NB4 (cell line): Measurements from ENCODE around the gene USP48.

ENCODE experiments used
- DNase-seq: peaks from one replicate; pipeline ENCODE4 v3.0.0; 2010; ENCODE audit warnings: low read depth
- H3K4me3 ChIP-seq: one replicate; pipeline ENCODE4 v1.5.1; 2011; ENCODE audit warnings: mild to moderate bottlenecking, low read depth, low read length, moderate library complexity
- CTCF ChIP-seq: IDR thresholded peaks from one replicate; pipeline ENCODE4 v1.5.1; 2012; ENCODE audit warnings: low read depth, low read length
- MYC ChIP-seq: IDR thresholded peaks from 2 replicates; pipeline ENCODE4 v1.6.1; 2011; ENCODE audit warnings: low read depth, low read length
- POLR2A ChIP-seq: IDR thresholded peaks from 2 replicates; pipeline ENCODE4 v1.6.1; 2011; ENCODE audit warnings: mild to moderate bottlenecking; ENCODE audit not compliant: insufficient read length; ENCODE audit errors: extremely low read depth
- TF ChIP-seq, protein P1 (sequence below): IDR thresholded peaks from 2 replicates; pipeline ENCODE4 v1.6.1; 2011; ENCODE audit warnings: low read depth, low read length

Gene USP48

GRCh38 chr1:21749109-21749508 is 33.8 kb downstream of the USP48 start:
- DNase-seq, result no peak
- TF ChIP-seq MYC (no peak), POLR2A (no peak), CTCF (no peak)
- TF ChIP-seq, protein P1, sequence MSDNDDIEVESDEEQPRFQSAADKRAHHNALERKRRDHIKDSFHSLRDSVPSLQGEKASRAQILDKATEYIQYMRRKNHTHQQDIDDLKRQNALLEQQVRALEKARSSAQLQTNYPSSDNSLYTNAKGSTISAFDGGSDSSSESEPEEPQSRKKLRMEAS, result no peak
- H3K4me3 ChIP-seq, result no peak overlapping the region

GRCh38 chr1:21743476-21743875 is 39.5 kb downstream of the USP48 start:
- TF ChIP-seq CTCF, result no peak
- H3K4me3 ChIP-seq, result no peak overlapping the region
- no peak for DNase-seq

DNA sequence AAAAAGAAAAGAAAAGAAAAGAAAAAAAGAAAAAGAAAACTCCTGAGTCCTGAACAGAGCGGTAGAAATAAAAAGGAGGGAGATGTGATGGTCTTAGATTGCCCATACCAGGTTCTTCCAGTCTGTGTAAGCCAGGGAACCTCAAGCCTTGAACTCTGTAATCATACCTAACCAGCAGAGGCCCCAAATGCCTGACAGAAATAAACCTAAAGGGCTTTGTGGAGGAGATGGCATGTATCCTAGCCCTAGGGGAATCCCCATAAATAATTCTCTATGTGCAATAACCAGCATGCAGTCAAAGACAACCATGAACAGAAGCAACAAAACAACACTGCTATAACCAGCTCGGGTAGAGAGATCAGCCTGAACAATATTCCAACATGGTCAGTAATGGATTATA is 40.4 kb downstream of the USP48 start:
- no peak for DNase-seq
- TF ChIP-seq MYC (no peak), POLR2A (no peak), CTCF (no peak)
- TF ChIP-seq, protein P1, result no peak

DNA sequence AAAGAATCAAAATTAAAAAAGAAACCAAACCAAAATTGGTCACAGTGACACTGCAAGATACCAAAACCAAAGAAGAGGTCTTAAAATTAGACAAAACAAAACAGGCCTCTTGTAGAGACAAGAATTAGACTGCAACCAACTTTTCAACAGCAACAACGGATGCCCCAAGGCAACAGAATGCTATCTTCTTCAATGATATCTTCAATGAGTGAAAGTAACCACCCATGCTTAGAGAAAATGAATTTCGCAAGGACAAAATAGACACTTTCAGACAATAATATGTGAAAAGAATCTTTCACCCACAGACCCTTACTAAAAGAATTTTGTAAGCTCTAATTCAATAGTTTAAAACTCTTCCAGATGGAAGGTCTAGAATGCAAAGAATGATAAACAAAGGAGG is 41.7 kb downstream of the USP48 start:
- TF ChIP-seq MYC (no peak), CTCF (no peak), POLR2A (no peak)
- TF ChIP-seq, protein P1, result no peak
- no peak for DNase-seq

More for the DNA sequence above, 40.4 kb downstream of the USP48 start:
- H3K4me3 ChIP-seq, result no peak overlapping the region

GRCh38 chr1:21736876-21737275 is 46.1 kb downstream of the USP48 start:
- no peak for DNase-seq
- H3K4me3 ChIP-seq, result no peak overlapping the region
- TF ChIP-seq, protein P1, result no peak
- TF ChIP-seq POLR2A (no peak), CTCF (no peak), MYC (no peak)

More for the DNA sequence above, 41.7 kb downstream of the USP48 start:
- H3K4me3 ChIP-seq, result no peak overlapping the region

DNA sequence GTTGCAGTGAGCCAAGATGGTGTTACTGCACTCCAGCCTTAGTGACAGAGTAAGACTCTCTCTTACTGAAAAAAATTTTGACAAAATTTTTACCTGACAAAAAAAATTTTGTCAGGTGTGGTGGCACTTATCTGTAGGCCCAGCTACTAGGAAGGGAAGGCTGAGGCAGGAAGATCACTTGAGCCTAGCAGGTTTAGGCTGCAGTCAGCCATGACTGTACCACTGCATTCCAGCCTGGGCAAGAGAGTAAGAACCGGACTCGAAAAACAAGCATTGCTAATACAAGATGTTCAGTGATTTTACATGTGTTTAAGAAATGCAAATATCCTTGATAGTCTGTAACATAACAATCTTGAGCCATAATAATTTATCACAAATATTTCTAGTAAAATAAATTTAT is 46.9 kb downstream of the USP48 start:
- no peak for DNase-seq
- TF ChIP-seq POLR2A, result no peak
- TF ChIP-seq MYC, result no peak
- no peak for TF ChIP-seq CTCF
- TF ChIP-seq, protein P1, result no peak
- H3K4me3 ChIP-seq, result no peak overlapping the region
